ENCODE data around the gene BCL7A.
"Not testable (repeated sequence)": the region's sequence is repeated elsewhere in the genome, so short reads cannot be mapped to it uniquely, and the experiment has no call there.

BCL7A gene

GRCh38 chr12:122028165-122028904, 6.7 kb downstream of the BCL7A start:
- no peak for DNase-seq

GRCh38 chr12:122028905-122029560, 7.3 kb downstream of the BCL7A start:
- no peak for DNase-seq

- no peak for DNase-seq
Observed at GRCh38 chr12:122029620-122030423, 8.1 kb downstream of the BCL7A start.

- DNase-seq: no peak
Observed at GRCh38 chr12:122030424-122031035, 8.8 kb downstream of the BCL7A start.

- DNase-seq: peak; percentile 21
Observed at GRCh38 chr12:122031342-122032216, 9.9 kb downstream of the BCL7A start.

GRCh38 chr12:122032580-122032979, 10.9 kb downstream of the BCL7A start:
- no peak for DNase-seq

GRCh38 chr12:122035292-122035691, 13.6 kb downstream of the BCL7A start:
- no peak for DNase-seq

GRCh38 chr12:122036153-122036552, 14.5 kb downstream of the BCL7A start:
- no peak for DNase-seq

- DNase-seq: no peak
Observed at GRCh38 chr12:122040579-122041386, 19.1 kb downstream of the BCL7A start.

GRCh38 chr12:122041458-122041857, 19.8 kb downstream of the BCL7A start:
- not testable (repeated sequence) for DNase-seq

GRCh38 chr12:122042910-122043309, 21.2 kb downstream of the BCL7A start:
- no peak for DNase-seq

- no peak for DNase-seq
Observed at GRCh38 chr12:122043476-122043875, 21.8 kb downstream of the BCL7A start.

- no peak for DNase-seq
Observed at GRCh38 chr12:122045262-122045661, 23.6 kb downstream of the BCL7A start.

- no peak for DNase-seq
Observed at GRCh38 chr12:122046145-122046544, 24.5 kb downstream of the BCL7A start.

GRCh38 chr12:122048151-122048550, 26.5 kb downstream of the BCL7A start:
- no peak for DNase-seq

GRCh38 chr12:122049827-122050226, 28.1 kb downstream of the BCL7A start:
- DNase-seq: no peak

- no peak for DNase-seq
Observed at GRCh38 chr12:122050706-122051105, 29.0 kb downstream of the BCL7A start.

GRCh38 chr12:122051231-122051876, 29.7 kb downstream of the BCL7A start:
- no peak for DNase-seq

- no peak for DNase-seq
Observed at GRCh38 chr12:122052285-122052684, 30.6 kb downstream of the BCL7A start.

GRCh38 chr12:122054842-122055520, 33.3 kb downstream of the BCL7A start:
- no peak for DNase-seq
